Hepatocyte (in vitro differentiated cells): ENCODE results near the gene ATAD2B. TPM values are rescaled to one million over a fixed set of nuclear protein-coding genes. Genes with fewer than 3 reads are reported as not detected.

Source experiments
- DNase-seq: peaks from one replicate; pipeline ENCODE4 v3.0.0-alpha.2; 2016; ENCODE audit warnings: low spot score
- H2AFZ ChIP-seq: fragments of 200-600 bp; sonication (generic); 2 replicates; pipeline ENCODE4 v1.6.0; 2016; ENCODE audit warnings: antibody characterized with exemption, mild to moderate bottlenecking
- H3K27ac ChIP-seq: fragments of 200-600 bp; sonication (generic); 2 replicates; pipeline ENCODE4 v1.5.1; 2016; ENCODE audit warnings: mild to moderate bottlenecking
- H3K27me3 ChIP-seq: fragments of 200-600 bp; sonication (generic); 2 replicates; pipeline ENCODE4 v1.6.1; 2016
- H3K36me3 ChIP-seq: fragments of 200-600 bp; sonication (generic); replicated peaks from 2 replicates; pipeline ENCODE4 v1.5.1; 2016; ENCODE audit warnings: low read depth; ENCODE audit not compliant: insufficient read depth
- H3K4me1 ChIP-seq: fragments of 200-600 bp; sonication (generic); 2 replicates; pipeline ENCODE4 v1.5.1; 2016; ENCODE audit warnings: mild to moderate bottlenecking, moderate library complexity; ENCODE audit not compliant: insufficient read depth
- H3K4me2 ChIP-seq: fragments of 200-600 bp; sonication (generic); 2 replicates; pipeline ENCODE4 v1.6.0; 2016
- H3K4me3 ChIP-seq: fragments of 200-600 bp; sonication (generic); 2 replicates; pipeline ENCODE4 v1.5.1; 2016; ENCODE audit warnings: mild to moderate bottlenecking
- H3K79me2 ChIP-seq: fragments of 200-600 bp; sonication (generic); 2 replicates; pipeline ENCODE4 v1.6.0; 2017; ENCODE audit warnings: mild to moderate bottlenecking
- H3K9me2 ChIP-seq: fragments of 200-600 bp; sonication (generic); replicated peaks from 2 replicates; pipeline ENCODE4 v1.6.0; 2017; ENCODE audit warnings: mild to moderate bottlenecking; ENCODE audit not compliant: insufficient read depth
- H3K9me3 ChIP-seq: fragments of 200-600 bp; sonication (generic); 2 replicates; pipeline ENCODE4 v1.5.1; 2016; ENCODE audit warnings: low read depth, mild to moderate bottlenecking
- H4K20me1 ChIP-seq: fragments of 200-600 bp; sonication (generic); 2 replicates; pipeline ENCODE4 v1.6.0; 2016; ENCODE audit warnings: mild to moderate bottlenecking; ENCODE audit not compliant: insufficient read depth, poor library complexity, severe bottlenecking
- CTCF ChIP-seq: fragments of 200-600 bp; sonication (generic); IDR thresholded peaks from 2 replicates; pipeline ENCODE4 v1.5.1; 2016; ENCODE audit warnings: antibody characterized with exemption, mild to moderate bottlenecking; ENCODE audit not compliant: poor library complexity
- EZH2 ChIP-seq: fragments of 200-600 bp; sonication (generic); IDR thresholded peaks from 2 replicates; pipeline ENCODE4 v1.6.1; 2016; ENCODE audit warnings: antibody characterized with exemption, mild to moderate bottlenecking, borderline replicate concordance
- EZH2phosphoT487 ChIP-seq: fragments of 200-600 bp; sonication (generic); IDR thresholded peaks from one replicate; pipeline ENCODE4 v1.6.1; 2018; ENCODE audit warnings: antibody characterized with exemption, mild to moderate bottlenecking, low read depth, moderate library complexity; ENCODE audit not compliant: unreplicated experiment, severe bottlenecking
- WGBS: methylation state at CpG from one replicate; pipeline ENCODE4 v1.1.6; 2016; ENCODE audit warnings: low lambda C conversion rate; ENCODE audit errors: missing lambda C conversion rate; 5-methylcytosine and 5-hydroxymethylcytosine counted together
- polyA plus RNA-seq: library from polyadenylated mRNA; unstranded; fragments of >200 nt; fragmentation: Nextera tagmentation; extraction: Ambion mirVana; gene quantifications from 2 replicates; pipeline ENCODE4 v1.2.1, GENCODE V29; 2016
- total RNA-seq: library from RNA; depleted of rRNA; stranded (reverse); fragments of >200 nt; gene quantifications from 2 replicates; pipeline ENCODE4 v1.2.3, GENCODE V29; 2014

ATAD2B gene
- total and polyA plus RNA-seq, 2 experiments from 2014 or later: 6.1 to 17.1 TPM

- Histone ChIP-seq H3K9me2 (no peaks in the 10 kb centered on the region), H3K9me3 (no peaks in the 10 kb centered on the region), H2AFZ (no peak overlapping the region), H3K4me3 (no peak overlapping the region), H3K4me1 (no peaks in the 10 kb centered on the region), H3K36me3 (no peaks in the 10 kb centered on the region), H3K79me2 (no peaks in the 10 kb centered on the region), H3K27ac (no peak overlapping the region), H3K4me2 (no peak overlapping the region), H4K20me1 (no peaks in the 10 kb centered on the region), H3K27me3 (no peaks in the 10 kb centered on the region)
- 87% methylated on average over 2 of the region's 2 CpGs for WGBS
- no peak for DNase-seq
- TF ChIP-seq CTCF: no peak
- no peak for TF ChIP-seq EZH2phosphoT487
- TF ChIP-seq EZH2: no peak
These were observed 149.1 kb downstream of the ATAD2B start for GRCh38 chr2:23777826-23778225.

- Histone ChIP-seq H3K36me3 (no peaks in the 10 kb centered on the region), H3K79me2 (no peaks in the 10 kb centered on the region), H3K27ac (no peak overlapping the region), H4K20me1 (no peaks in the 10 kb centered on the region), H3K9me3 (no peaks in the 10 kb centered on the region), H3K4me3 (no peak overlapping the region), H3K4me2 (no peak overlapping the region), H2AFZ (no peak overlapping the region), H3K27me3 (no peaks in the 10 kb centered on the region), H3K4me1 (no peaks in the 10 kb centered on the region), H3K9me2 (no peaks in the 10 kb centered on the region)
- 97% methylated on average over 6 of the region's 6 CpGs for WGBS
- TF ChIP-seq CTCF: no peak
- TF ChIP-seq EZH2phosphoT487: no peak
- no peak for TF ChIP-seq EZH2
- no peak for DNase-seq
These were observed 150.9 kb downstream of the ATAD2B start for GRCh38 chr2:23776021-23776420.

GRCh38 chr2:23772684-23773083 lies 154.2 kb downstream of the ATAD2B start:
- H3K79me2 ChIP-seq: no peaks in the 10 kb centered on the region
- TF ChIP-seq EZH2phosphoT487: no peak
- TF ChIP-seq EZH2: no peak
- no peak overlapping the region for H3K4me3 ChIP-seq
- H3K9me3 ChIP-seq: no peaks in the 10 kb centered on the region
- H3K9me2 ChIP-seq: no peaks in the 10 kb centered on the region
- H3K27me3 ChIP-seq: no peaks in the 10 kb centered on the region
- no peak overlapping the region for H3K27ac ChIP-seq
- no peak overlapping the region for H3K4me2 ChIP-seq
- H3K4me1 ChIP-seq: no peaks in the 10 kb centered on the region
- H4K20me1 ChIP-seq: no peaks in the 10 kb centered on the region
- DNase-seq: no peak
- WGBS: 95% methylated on average over 7 of the region's 7 CpGs
- H2AFZ ChIP-seq: no peak overlapping the region
- no peaks in the 10 kb centered on the region for H3K36me3 ChIP-seq

DNA sequence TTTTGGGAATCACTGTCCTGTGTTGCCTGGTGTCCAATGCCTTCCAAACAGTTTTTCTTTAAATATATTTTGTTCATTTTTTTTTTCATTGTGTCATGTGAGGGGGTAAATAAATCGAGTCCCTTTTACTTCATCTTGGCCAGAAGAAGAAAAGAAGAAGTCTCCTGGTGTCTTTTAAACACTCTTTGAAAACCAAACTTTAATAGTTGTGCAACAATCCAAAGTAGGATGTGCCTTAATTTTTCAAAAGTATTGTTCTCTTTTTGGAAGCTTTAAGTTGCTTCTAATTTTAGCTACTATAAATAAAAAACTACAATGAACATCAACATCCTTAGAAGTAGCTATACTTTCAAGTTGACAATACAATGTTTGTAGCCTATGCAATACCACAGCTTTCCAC lies 154.9 kb downstream of the ATAD2B start:
- Histone ChIP-seq H3K4me2 (no peak overlapping the region), H3K36me3 (no peaks in the 10 kb centered on the region), H3K9me3 (no peaks in the 10 kb centered on the region), H2AFZ (no peak overlapping the region), H3K27ac (no peak overlapping the region), H3K79me2 (no peaks in the 10 kb centered on the region), H3K4me1 (no peaks in the 10 kb centered on the region), H3K27me3 (no peaks in the 10 kb centered on the region), H3K4me3 (no peak overlapping the region), H3K9me2 (no peaks in the 10 kb centered on the region), H4K20me1 (no peaks in the 10 kb centered on the region)
- no peak for DNase-seq
- no peak for TF ChIP-seq EZH2
- whole genome bisulfite sequencing: 97% methylated on average over 1 of the region's 1 CpG
